NCI-H446 (cell line): ENCODE measurements around the gene DESI2.

Source experiments
- DNase-seq, 2 experiments: peaks; one replicate each; lab custom pipeline; 2025; lab: John Stamatoyannopoulos, UW

The DESI2 gene

GRCh38 chr1:244652623-244653438 lies at the start of gene DESI2:
Gene DESI2 (plus strand): TSS chr1:244653126. CDS start chr1:244653314, 188 bp downstream.
- DNase-seq: peak; percentile 98 to 99

- DNase-seq: peak in 1 of 2 experiments; percentile 64
Measured at GRCh38 chr1:244603498-244603897, 49.4 kb upstream of the DESI2 start.

- DNase-seq: no peak
Measured at GRCh38 chr1:244605835-244606370, 47.0 kb upstream of the DESI2 start.

- DNase-seq: no peak
Measured at GRCh38 chr1:244614113-244614836, 38.7 kb upstream of the DESI2 start.

GRCh38 chr1:244614879-244615278 lies 38.0 kb upstream of the DESI2 start:
- no peak for DNase-seq

- no peak for DNase-seq
Measured at GRCh38 chr1:244615301-244615700, 37.6 kb upstream of the DESI2 start.

- no peak for DNase-seq
Measured at GRCh38 chr1:244626709-244627108, 26.2 kb upstream of the DESI2 start.

- DNase-seq: no peak
Measured at GRCh38 chr1:244628789-244629188, 24.1 kb upstream of the DESI2 start.

- DNase-seq: no peak
Measured at GRCh38 chr1:244633140-244633539, 19.8 kb upstream of the DESI2 start.

GRCh38 chr1:244634546-244634945 lies 18.4 kb upstream of the DESI2 start:
- DNase-seq: no peak

- DNase-seq: no peak
Measured at GRCh38 chr1:244636488-244637259, 16.3 kb upstream of the DESI2 start.

GRCh38 chr1:244639561-244639960 lies 13.4 kb upstream of the DESI2 start:
- DNase-seq: no peak

- DNase-seq: no peak
Measured at GRCh38 chr1:244640917-244641316, 12.0 kb upstream of the DESI2 start.

- DNase-seq: no peak
Measured at GRCh38 chr1:244642526-244642925, 10.4 kb upstream of the DESI2 start.

- DNase-seq: no peak
Measured at GRCh38 chr1:244642988-244643387, 9.9 kb upstream of the DESI2 start.

GRCh38 chr1:244645414-244645813 lies 7.5 kb upstream of the DESI2 start:
- no peak for DNase-seq

GRCh38 chr1:244645890-244646289 lies 7.0 kb upstream of the DESI2 start:
- no peak for DNase-seq

GRCh38 chr1:244647819-244648218 lies 5.1 kb upstream of the DESI2 start:
- DNase-seq: no peak

GRCh38 chr1:244651956-244652622 lies 837 bp upstream of the DESI2 start:
- DNase-seq: no peak

- DNase-seq: no peak
Measured at GRCh38 chr1:244653439-244654107, 647 bp downstream of the DESI2 start.
